NCI-H1694 (cell line): ENCODE data around the gene SOX6.

ENCODE experiments used
- DNase-seq: peaks from one replicate; lab custom pipeline; 2025; lab: John Stamatoyannopoulos, UW

Gene SOX6

DNA sequence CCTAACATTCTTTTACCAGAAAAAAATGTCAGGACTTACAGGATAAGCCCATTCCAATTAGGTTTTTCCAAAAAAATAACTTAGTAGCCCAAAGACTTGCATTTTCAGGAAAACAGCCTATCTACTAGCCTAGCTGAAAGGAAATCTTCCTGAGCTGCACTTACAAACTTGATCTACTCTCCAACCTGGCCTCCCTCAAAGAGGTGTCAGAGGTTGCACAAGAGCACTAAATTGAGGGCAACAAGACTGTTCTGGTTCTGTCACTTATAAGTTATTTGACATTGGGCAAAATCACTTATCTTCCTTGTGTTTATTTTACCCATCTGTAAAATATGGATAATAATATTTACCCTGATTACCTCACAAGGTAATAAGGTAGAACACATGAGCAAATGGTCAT is 7.9 kb upstream of the SOX6 start:
- no peak for DNase-seq

DNA sequence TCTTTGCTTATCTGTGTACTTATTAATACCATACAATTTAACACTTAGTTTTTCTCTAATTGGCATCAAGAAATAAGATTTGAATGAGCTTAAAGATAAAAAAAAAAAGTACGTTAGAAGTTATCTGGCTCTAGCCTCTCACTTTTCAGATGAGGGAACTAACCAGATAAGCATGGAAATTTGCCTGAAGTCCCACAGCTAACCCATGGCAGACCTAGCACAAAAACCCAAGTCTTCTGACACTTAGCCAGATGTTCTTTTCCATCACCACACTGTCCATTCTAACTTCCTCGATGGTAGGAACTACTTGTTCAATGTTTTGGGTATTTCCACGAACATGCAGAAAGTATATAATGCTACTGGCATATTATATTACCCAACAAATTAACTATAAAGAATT is 7.4 kb upstream of the SOX6 start:
- DNase-seq, result no peak

DNA sequence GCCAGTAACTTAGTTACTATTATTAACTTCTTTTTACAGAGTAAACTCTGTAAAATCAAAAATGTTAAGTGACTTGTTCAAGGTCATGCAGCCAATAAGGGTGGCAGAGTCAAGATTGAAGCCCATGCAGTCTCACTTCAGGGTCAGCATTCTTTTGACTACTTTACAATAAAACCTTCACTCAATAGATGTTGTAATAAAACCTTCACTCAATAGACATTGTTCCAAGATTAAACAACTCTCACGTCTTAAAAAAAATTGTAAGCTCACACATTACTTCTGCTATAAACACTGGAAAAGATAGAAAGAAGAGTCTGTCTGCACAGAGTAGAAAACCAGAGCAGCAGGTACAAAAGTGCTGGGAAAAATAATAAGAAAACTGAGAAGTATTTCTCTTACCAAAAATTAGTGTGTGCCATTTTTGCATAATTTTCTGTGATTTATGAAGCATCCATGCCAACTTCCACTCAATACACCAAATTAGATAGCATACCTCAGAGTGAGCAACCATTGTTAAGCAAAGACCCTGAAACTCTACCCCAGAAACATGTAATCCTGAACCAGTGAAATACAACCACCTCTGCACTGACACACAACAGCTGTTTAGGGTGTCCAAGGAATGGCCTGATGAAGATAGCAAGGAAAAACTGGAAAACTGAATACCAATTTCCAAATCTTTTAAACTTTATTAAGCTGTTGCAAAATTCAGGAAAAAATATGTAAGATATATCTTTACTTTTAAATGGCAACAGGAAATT is 4.9 kb upstream of the SOX6 start:
- no peak for DNase-seq

DNA sequence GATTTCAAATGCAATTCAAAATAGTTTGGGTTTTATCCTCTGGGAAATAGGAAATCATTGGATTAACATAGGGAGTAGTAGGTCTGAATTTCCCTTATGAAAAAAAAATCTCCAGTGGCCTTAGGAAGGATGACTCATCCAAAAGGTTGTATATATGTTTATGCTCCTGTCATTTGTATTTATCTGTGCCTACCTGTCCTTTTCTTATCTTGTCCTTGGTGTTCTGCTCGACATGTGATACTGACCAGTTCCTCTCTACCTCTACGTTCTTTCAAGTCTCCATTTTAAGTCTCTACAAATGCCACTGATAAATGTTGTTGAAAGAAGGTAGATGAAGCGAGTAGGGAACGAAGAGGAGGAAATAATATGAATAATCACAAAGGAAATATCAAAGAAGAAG is 3.0 kb upstream of the SOX6 start:
- no peak for DNase-seq

DNA sequence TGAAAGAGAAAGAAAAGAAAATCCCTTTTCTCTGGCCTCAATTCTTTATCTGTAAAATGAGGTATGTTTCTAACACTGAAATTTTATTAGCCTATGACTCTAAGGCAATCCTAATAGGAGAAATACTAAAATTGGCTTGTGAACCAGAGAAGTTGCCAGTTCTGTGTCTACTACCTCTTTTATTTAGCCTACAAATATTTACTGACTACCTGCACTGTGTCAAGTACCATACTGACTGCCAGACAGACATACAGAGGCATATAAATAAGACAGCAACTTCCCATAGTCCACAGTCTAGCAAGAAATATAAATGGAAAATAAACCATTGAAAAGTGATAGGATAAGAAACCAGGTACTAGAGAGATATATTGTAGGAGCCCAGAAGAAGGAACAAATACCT is 2.4 kb upstream of the SOX6 start:
- DNase-seq, result no peak

DNA sequence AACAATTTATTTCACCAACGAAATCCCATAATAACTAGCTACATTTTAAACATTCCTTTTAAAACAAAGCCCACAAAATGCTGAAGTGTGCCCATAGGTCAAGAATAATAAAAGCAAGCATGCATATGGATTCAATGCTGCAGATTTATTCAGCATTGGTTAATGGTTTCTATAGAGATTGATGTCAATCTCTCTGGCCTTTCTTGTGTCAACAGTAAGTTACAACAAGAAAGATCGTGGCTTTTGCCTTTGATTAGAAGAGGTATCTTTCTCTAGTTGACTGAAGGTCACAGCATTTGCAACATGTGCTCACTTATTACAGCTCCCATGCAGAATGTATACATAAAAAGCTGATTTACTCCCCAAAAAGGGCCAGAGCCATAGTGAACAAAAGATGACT is 1.4 kb upstream of the SOX6 start:
- no peak for DNase-seq

DNA sequence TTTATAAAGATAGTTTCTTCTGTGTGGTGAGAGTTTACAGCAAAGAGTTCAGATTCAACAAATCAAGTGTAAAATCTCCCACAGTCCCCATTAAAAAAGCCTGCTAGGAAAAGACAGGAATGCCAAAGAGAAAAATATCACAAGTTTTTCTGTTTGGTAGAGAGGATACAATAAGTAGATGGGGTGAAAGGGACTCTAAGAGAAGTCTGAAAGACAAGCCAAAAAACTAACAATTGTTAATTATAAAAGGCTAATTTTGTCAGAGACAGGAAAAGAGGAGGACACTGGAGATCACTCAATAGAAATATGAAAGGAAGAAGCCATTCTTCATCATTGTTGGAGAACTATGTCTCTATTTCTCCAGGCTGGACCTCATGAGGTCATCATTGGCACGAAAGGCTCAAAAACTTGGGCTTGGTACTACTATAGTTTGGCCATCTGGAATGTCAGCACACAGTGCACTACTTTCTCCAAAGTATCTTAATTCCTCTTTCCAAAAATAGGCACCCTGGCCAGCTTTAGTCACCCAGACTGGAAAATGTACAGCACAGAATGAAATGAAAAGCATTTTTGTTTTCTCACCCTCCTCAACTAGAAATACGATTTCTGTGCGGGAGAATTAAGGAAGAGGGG is 531 bp upstream of the SOX6 start:
- DNase-seq, result no peak

DNA sequence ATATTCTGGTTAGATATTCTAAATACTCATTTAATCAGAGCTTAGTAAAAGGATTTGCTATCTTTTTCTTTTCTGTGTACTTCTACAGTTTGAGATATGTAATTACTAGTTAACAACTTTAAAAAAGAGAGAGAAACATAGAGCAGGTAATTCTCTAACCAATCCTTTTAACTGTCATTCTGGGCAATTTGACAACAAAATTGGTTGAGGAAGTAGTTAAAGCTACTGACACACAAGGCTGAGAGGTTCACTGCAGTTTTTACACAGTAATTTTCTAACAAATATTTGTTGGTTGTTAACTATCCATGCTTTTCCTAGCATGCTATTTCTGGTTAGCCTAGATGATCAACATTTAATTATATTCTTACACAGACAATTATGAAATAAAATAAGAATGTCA is 3.6 kb downstream of the SOX6 start:
- DNase-seq, result no peak

DNA sequence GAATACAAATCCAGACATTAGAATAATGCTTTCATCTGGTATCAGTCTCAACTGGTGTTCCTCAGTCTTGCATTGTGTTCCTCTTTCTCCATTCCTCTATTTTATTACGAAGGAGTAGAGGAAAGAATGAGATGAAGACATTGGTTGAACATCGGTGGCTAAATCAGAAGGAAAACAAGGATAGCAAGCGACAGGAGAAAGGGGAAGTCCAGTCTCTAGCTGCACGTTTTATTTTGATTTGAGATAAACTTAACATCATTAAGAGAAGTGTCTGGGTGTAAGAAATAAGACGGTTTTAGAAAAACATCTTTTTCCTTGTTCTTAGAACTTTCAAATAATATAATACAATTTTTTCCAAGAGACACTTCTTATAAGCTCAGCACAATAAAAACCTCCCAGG is 6.2 kb downstream of the SOX6 start:
- DNase-seq, result no peak

DNA sequence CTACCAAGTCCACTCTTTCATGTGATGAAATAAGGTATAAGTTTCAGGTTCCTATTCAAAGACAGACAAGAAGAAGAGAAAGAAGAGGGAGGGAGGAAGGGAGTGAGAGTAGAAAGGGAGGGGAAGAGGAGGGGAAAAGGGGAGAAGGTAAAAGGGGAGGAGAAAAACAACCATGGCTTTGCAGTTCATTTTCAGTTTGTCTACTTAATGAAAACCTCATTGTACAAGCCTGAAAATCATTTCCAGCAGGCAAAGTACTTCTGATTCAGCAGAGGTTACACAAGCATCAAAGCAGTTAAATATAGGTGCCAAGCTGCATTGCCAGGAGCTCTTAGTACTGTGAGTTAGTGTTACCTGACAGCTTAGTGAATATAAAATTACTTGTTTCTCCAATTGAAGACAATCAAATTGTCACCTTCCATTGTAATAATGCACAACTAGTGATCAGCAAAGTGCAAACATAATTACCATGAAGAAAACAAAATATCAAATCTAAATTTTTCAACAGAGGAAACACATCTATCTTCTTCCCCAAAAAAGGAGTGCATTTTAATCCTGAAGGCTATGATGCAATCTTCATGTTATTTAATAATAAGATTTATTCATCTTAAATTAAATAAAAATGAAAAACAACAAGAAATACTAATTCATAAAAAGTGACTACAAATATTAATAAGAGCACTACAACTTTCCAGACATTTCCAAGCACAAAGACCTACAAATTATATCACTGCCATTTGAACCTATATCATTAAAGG is 8.2 kb downstream of the SOX6 start:
- no peak for DNase-seq

DNA sequence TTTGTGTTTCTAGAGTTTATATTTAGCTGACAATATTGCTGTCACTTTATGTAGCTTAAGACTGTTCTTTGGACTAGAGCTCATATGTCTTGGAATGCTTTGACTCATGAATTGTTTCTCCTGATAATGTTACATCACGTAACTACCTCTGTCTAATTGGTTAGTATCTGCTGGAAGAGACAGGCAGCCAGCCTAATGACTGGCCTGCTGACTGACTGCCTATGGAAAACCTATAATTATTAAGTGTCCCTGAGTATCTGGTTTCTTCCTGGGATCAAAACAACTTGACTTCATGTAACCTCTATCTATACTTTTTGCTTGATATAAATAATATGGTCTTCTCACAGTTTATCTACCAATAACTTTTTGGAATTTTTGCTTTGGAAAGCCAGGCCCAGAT is 9.4 kb downstream of the SOX6 start:
- no peak for DNase-seq

DNA sequence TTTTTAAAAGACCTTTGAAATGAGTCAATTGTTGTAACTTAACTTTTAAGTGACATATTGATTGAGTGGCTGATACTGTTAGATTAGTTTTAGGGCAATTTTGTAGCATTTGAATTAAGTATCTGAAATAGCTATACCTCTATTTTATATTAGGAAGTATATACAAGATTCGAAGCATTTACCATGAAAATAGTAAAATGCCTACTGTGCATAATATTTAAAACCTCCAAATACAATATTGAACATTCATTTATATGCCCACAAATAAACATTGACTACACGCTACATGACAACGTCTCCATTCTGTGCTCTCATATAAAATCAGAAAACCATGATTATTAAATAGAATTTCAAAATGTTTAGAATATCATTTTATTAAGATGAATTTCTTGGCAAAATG is 14.5 kb downstream of the SOX6 start:
- DNase-seq, result no peak

DNA sequence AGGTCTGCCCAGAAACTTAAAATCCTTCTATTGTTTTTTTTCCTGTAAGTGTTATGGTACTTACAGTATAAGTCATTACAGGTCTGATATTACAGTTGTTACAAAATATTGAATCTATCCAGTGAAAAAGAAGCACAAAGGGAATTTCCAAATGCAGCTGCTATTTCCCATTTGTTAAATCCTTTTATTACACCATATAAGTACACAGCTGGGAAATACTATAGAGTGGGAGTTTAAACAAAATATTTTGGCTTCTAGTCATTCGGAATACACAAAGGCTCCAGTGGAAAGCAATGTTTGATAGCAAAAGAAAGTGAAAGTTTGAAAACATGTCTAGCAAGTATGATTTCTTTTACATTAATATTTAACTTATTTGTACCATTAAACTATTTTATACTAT is 18.0 kb downstream of the SOX6 start:
- DNase-seq, result no peak

DNA sequence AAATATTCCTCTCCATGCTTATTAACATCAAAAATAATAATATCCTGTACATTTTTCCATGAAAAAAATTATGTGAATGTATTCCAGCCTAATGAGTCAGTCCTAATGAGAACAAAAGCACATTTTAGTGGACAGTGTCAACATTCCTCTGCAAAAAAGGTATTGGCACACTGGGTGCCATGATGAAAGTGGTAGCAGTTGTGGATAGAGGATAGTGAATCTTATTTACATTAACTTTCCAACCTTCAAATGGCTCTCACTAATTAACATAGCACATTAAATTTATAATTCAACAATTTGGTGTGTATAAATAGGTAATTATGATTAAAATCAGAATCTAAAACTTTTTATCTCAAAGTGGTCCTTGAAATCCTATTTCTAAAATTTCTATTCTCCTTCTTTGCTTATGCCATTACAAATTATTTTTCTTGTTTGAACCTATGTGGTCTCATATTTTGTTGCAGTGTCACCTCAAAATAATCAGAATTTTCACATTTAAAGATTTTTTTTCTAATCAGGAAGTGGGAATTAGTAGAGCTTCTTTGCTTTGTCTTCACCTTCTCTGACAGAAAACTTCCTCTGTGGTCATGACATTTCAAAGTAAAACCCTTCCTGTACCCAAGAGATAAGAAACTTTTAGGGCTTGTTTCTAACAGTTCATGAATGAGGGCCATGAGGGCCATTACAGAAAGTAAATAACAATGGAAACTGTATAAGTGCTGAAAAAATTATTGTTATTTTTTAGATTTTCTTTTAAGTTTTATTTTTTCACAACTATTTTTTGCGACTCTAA is 18.7 kb downstream of the SOX6 start:
- no peak for DNase-seq

DNA sequence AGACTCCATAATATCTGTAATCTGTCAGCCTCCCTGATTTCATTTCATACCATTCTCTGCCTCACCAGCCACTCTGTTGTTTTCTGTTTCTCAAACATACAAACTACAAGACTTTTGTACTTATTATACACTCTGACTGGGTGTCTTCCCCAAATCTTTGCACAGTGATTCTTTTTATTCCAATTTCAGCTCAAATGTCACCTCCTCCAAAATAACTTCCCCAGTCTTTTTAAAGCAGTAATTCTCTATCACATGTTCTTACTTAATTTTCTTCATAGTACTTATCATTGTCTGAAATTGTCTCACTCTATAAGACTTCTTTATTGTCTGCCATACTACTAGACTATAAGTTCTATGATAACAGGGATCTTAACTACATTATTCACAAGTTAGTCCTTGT is 19.6 kb downstream of the SOX6 start:
- no peak for DNase-seq

DNA sequence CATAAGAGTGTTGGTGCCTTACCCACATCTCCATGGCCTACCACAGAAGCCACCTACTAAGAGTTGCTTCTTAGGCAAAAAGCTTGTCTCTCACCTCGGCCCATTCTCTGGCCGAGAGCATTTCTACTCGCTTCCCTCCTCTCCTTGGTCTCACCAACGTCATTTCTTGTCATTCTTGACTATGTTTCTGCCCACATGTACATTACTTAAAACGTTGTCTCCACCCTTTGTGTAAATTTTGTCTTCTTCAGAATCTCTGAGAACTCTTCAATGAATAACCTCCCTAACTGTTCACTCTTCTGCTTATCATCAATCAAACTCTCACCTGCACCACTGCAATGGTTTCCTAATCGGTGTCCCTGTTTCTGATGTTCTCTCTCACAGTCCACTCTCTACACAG is 20.1 kb downstream of the SOX6 start:
- no peak for DNase-seq

DNA sequence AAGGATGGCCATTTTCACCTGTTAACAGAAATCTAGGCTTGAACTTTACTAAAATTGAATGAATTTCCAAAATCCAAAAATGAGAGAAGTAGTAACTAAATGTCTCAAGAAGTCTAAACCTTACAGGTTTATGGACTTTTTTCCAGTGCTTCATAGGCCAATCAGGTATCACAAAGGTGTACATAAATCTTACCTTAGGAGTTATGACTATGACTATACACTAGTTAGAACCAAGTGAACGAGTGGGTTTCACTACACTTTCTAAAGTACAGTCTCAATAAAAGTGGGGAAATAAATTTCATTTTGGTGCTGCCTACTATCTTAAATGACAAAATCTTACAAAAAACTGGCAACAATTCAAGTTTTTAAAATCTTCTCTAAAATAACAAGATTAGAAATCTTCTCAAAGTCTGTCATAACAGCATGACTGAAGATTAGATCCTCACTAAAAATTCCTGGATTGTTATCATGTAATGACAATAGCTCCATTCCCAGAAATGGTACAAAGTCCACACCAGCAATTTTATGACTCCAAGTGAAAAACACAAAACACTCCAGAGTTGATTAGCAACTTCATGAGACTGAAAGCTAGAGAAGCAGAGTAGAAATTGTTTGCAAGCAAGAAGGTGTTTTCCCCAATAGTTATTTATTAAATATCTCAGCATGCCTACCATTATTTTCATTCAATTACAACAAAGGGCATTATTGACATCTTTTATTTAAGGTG is 20.9 kb downstream of the SOX6 start:
- no peak for DNase-seq

DNA sequence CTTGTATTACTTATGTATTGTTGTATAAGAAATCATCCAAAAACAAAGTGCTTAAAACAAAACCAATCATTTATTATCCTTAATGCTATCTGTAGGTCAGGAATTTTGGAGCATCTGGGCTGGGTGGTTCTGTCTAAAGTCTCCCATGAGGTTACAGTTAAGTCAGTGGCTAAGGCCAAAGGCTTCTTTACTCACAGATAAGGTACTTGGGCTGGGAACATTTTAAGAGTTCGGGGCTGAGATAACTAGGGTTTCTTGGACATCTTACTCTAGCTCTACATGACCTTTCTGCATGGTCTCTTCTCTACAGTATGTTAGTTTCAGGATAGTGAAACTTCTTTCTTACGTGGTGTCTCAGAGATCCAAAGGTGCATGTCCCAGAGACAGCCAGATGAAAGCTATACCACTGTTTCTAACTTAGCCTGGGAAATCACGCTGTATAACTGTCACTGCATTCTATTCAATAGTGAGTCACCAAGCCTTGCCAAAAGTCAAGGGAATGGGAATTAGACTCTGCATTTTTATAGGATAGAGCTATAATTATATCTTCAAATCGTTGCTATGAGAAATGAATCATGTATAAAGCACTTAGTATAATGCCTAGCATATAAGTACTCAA is 29.6 kb downstream of the SOX6 start:
- no peak for DNase-seq

DNA sequence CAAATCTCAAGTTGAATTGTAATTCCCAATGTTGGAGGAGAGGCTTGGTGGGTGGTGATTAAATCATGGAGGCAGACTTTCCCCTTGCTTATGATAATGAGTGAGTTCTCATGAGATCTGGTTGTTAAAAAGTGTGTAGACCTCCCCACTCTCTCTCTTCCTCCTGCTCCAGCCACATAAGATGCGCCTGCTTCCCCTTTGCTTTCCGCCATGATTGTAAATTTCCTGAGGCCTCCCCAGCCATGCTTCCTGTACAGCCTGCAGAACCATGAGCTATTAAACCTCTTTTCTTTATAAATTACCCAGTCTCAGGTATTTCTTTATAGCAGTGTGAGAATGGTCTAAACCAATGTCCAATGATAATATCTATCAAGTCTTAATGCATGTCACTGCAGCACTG is 34.2 kb downstream of the SOX6 start:
- DNase-seq, result no peak

DNA sequence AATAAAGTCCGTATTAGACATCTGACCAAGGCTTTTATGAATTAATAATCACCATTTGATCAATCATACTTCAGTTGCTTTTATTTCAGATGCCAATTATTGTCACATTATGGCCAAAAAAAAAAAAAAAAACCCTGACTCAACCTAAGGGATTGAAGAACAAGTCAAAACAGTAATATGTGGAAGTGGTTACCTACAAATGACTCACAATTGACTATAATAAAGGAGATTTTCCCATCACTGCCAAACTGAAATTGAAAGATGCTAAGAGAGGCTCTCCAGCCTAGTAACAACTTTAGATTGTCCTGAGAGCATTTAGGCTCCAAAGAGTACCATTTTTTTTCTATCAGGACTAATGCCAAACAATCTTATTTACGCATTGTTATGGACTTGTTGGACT is 35.2 kb downstream of the SOX6 start:
- DNase-seq, result no peak

DNA sequence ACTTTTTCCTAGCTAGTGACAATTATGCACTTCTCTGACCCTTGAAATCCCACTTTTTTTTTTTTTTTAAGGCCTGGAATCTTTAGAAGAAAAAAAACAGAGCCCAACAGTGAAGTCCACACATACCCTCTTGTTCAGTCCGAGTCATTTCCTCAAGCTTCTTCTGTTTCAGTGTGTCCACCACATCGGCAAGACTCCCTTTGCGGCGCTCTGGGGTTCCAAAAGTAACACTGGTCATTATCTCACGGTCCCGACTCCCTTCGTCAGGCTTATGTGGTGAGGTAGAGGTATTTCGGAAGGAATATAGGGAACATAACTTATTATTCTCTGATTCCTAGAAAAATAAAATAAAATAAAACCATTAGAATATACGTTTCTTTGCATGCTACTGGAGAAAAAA is 38.0 kb downstream of the SOX6 start:
- no peak for DNase-seq
